ENCODE data around the gene ALOX5AP.

DNA sequence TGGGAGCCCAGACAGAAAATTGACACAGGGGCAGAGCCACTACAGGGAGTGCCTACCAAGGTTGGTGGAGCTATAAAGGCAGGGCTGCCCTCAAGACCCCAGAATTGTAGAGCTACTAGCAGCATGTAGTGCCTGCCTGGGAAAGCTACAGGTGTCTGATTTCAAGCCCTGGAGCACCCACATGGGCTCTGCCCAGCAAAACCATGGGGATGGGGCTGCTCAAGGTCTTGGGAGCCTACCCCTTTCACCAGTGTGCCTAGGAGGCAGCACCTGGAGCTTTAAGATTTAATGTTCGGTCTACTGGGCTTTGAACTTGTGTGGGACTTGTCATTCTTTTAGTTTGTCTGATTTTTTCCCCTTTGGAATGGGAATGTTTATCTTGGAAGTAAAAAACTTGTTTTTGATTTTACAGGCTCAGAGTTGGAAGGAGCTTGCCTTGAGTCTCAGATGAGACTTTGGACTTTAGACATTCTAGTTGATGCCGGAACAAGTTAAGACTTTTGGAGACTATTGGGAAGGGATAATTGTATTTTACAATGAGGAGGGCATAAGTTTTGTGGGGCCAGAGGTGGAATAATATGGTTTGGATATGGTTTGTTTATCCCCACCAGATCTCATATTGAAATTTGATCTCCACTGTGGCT lies 45.1 kb downstream of the ALOX5AP start:
- TF ChIP-seq, protein P1, sequence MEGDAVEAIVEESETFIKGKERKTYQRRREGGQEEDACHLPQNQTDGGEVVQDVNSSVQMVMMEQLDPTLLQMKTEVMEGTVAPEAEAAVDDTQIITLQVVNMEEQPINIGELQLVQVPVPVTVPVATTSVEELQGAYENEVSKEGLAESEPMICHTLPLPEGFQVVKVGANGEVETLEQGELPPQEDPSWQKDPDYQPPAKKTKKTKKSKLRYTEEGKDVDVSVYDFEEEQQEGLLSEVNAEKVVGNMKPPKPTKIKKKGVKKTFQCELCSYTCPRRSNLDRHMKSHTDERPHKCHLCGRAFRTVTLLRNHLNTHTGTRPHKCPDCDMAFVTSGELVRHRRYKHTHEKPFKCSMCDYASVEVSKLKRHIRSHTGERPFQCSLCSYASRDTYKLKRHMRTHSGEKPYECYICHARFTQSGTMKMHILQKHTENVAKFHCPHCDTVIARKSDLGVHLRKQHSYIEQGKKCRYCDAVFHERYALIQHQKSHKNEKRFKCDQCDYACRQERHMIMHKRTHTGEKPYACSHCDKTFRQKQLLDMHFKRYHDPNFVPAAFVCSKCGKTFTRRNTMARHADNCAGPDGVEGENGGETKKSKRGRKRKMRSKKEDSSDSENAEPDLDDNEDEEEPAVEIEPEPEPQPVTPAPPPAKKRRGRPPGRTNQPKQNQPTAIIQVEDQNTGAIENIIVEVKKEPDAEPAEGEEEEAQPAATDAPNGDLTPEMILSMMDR (IDR thresholded peaks at IDR 0.05; ENCODE audit: insufficient read depth, low read length) = no peak
- TF ChIP-seq POLR2AphosphoS5 (IDR thresholded peaks at IDR 0.05; ENCODE audit: low read depth) = no peak
- TF ChIP-seq GABPA (IDR thresholded peaks at IDR 0.05; ENCODE audit: low read depth) = no peak
- TF ChIP-seq, protein P2, sequence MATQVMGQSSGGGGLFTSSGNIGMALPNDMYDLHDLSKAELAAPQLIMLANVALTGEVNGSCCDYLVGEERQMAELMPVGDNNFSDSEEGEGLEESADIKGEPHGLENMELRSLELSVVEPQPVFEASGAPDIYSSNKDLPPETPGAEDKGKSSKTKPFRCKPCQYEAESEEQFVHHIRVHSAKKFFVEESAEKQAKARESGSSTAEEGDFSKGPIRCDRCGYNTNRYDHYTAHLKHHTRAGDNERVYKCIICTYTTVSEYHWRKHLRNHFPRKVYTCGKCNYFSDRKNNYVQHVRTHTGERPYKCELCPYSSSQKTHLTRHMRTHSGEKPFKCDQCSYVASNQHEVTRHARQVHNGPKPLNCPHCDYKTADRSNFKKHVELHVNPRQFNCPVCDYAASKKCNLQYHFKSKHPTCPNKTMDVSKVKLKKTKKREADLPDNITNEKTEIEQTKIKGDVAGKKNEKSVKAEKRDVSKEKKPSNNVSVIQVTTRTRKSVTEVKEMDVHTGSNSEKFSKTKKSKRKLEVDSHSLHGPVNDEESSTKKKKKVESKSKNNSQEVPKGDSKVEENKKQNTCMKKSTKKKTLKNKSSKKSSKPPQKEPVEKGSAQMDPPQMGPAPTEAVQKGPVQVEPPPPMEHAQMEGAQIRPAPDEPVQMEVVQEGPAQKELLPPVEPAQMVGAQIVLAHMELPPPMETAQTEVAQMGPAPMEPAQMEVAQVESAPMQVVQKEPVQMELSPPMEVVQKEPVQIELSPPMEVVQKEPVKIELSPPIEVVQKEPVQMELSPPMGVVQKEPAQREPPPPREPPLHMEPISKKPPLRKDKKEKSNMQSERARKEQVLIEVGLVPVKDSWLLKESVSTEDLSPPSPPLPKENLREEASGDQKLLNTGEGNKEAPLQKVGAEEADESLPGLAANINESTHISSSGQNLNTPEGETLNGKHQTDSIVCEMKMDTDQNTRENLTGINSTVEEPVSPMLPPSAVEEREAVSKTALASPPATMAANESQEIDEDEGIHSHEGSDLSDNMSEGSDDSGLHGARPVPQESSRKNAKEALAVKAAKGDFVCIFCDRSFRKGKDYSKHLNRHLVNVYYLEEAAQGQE (IDR thresholded peaks at IDR 0.05; ENCODE audit: insufficient replicate concordance, low read depth) = no peak
